ENCODE data around the gene DIPK1B. TPM values are rescaled to one million over a fixed set of nuclear protein-coding genes. Genes with fewer than 3 reads are reported as not detected.
A peak's percentile ranks its signal among the peaks of the same experiment; 100 is the strongest.

The DIPK1B gene
- total and polyA plus RNA-seq, 10 of the 15 experiments (the other 5 are each of a cell fraction or from before 2014, with no cell fraction given), result 0.08 to 0.28 (median 0.13) TPM; not detected in 3

GRCh38 chr9:136773386-136774044, 61.1 kb downstream of the DIPK1B start (continued):
- TF ChIP-seq, protein P1, sequence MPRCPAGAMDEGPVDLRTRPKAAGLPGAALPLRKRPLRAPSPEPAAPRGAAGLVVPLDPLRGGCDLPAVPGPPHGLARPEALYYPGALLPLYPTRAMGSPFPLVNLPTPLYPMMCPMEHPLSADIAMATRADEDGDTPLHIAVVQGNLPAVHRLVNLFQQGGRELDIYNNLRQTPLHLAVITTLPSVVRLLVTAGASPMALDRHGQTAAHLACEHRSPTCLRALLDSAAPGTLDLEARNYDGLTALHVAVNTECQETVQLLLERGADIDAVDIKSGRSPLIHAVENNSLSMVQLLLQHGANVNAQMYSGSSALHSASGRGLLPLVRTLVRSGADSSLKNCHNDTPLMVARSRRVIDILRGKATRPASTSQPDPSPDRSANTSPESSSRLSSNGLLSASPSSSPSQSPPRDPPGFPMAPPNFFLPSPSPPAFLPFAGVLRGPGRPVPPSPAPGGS (IDR thresholded peaks at IDR 0.05; ENCODE audit: borderline replicate concordance, insufficient read depth, low read depth, low read length, poor library complexity, severe bottlenecking), result no peak
- no peak for TF ChIP-seq IKZF1 (conservative IDR thresholded peaks at IDR 0.05)
- TF ChIP-seq, protein P2, sequence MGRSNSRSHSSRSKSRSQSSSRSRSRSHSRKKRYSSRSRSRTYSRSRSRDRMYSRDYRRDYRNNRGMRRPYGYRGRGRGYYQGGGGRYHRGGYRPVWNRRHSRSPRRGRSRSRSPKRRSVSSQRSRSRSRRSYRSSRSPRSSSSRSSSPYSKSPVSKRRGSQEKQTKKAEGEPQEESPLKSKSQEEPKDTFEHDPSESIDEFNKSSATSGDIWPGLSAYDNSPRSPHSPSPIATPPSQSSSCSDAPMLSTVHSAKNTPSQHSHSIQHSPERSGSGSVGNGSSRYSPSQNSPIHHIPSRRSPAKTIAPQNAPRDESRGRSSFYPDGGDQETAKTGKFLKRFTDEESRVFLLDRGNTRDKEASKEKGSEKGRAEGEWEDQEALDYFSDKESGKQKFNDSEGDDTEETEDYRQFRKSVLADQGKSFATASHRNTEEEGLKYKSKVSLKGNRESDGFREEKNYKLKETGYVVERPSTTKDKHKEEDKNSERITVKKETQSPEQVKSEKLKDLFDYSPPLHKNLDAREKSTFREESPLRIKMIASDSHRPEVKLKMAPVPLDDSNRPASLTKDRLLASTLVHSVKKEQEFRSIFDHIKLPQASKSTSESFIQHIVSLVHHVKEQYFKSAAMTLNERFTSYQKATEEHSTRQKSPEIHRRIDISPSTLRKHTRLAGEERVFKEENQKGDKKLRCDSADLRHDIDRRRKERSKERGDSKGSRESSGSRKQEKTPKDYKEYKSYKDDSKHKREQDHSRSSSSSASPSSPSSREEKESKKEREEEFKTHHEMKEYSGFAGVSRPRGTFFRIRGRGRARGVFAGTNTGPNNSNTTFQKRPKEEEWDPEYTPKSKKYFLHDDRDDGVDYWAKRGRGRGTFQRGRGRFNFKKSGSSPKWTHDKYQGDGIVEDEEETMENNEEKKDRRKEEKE (IDR thresholded peaks at IDR 0.05), result no peak
- TF ChIP-seq, protein P3, sequence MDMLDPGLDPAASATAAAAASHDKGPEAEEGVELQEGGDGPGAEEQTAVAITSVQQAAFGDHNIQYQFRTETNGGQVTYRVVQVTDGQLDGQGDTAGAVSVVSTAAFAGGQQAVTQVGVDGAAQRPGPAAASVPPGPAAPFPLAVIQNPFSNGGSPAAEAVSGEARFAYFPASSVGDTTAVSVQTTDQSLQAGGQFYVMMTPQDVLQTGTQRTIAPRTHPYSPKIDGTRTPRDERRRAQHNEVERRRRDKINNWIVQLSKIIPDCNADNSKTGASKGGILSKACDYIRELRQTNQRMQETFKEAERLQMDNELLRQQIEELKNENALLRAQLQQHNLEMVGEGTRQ (IDR thresholded peaks at IDR 0.05; ENCODE audit: borderline replicate concordance, low read depth, low read length), result peak; percentile 54
- no peak for TF ChIP-seq SIN3A (IDR thresholded peaks at IDR 0.05; ENCODE audit: low read depth, low read length)
- TF ChIP-seq, protein P4, sequence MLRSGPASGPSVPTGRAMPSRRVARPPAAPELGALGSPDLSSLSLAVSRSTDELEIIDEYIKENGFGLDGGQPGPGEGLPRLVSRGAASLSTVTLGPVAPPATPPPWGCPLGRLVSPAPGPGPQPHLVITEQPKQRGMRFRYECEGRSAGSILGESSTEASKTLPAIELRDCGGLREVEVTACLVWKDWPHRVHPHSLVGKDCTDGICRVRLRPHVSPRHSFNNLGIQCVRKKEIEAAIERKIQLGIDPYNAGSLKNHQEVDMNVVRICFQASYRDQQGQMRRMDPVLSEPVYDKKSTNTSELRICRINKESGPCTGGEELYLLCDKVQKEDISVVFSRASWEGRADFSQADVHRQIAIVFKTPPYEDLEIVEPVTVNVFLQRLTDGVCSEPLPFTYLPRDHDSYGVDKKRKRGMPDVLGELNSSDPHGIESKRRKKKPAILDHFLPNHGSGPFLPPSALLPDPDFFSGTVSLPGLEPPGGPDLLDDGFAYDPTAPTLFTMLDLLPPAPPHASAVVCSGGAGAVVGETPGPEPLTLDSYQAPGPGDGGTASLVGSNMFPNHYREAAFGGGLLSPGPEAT (IDR thresholded peaks at IDR 0.05; ENCODE audit: low read depth), result no peak
- TF ChIP-seq ZNF687 (IDR thresholded peaks at IDR 0.05), result no peak
- no peak for TF ChIP-seq HDGF (IDR thresholded peaks at IDR 0.05)
- peak; percentile 57; the same call in 1 of the 2 replicates for TF ChIP-seq RAD51 (IDR thresholded peaks at IDR 0.05)
- no peak for TF ChIP-seq CREM (IDR thresholded peaks at IDR 0.05; ENCODE audit: low read depth)
- TF ChIP-seq, protein P5, sequence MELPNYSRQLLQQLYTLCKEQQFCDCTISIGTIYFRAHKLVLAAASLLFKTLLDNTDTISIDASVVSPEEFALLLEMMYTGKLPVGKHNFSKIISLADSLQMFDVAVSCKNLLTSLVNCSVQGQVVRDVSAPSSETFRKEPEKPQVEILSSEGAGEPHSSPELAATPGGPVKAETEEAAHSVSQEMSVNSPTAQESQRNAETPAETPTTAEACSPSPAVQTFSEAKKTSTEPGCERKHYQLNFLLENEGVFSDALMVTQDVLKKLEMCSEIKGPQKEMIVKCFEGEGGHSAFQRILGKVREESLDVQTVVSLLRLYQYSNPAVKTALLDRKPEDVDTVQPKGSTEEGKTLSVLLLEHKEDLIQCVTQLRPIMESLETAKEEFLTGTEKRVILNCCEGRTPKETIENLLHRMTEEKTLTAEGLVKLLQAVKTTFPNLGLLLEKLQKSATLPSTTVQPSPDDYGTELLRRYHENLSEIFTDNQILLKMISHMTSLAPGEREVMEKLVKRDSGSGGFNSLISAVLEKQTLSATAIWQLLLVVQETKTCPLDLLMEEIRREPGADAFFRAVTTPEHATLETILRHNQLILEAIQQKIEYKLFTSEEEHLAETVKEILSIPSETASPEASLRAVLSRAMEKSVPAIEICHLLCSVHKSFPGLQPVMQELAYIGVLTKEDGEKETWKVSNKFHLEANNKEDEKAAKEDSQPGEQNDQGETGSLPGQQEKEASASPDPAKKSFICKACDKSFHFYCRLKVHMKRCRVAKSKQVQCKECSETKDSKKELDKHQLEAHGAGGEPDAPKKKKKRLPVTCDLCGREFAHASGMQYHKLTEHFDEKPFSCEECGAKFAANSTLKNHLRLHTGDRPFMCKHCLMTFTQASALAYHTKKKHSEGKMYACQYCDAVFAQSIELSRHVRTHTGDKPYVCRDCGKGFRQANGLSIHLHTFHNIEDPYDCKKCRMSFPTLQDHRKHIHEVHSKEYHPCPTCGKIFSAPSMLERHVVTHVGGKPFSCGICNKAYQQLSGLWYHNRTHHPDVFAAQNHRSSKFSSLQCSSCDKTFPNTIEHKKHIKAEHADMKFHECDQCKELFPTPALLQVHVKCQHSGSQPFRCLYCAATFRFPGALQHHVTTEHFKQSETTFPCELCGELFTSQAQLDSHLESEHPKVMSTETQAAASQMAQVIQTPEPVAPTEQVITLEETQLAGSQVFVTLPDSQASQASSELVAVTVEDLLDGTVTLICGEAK (IDR thresholded peaks at IDR 0.05; ENCODE audit: borderline replicate concordance), result no peak

Measured in GM12878 (cell line).